Motor neuron (in vitro differentiated cells): ENCODE results near the gene PROM2. TPM values are rescaled to one million over a fixed set of nuclear protein-coding genes. Genes with fewer than 3 reads are reported as not detected.

Experiments
- ATAC-seq, 8 experiments: fragments of 200-7000 bp; cut with Tn5 transposase; replicated peaks in 6 of 8; 2 replicates each; pipeline ENCODE4 v1.8.0; 2021; ENCODE audit warnings: mild to moderate bottlenecking in 8 of 8, moderate library complexity in 8 of 8
- H3K27ac ChIP-seq, 2 donors: fragments of 250-450 bp; sonication (Bioruptor Pico); 2 replicates each; pipeline ENCODE4 v1.9.0; 2021; ENCODE audit warnings: antibody characterized with exemption in 2 of 2, mild to moderate bottlenecking in 2 of 2, moderate library complexity in 1 of 2
- H3K4me1 ChIP-seq, 2 donors: fragments of 250-450 bp; sonication (Bioruptor Pico); replicated peaks in 1 of 2; 2 replicates each; pipeline ENCODE4 v1.6.1; 2021; ENCODE audit warnings: antibody characterized with exemption in 2 of 2, mild to moderate bottlenecking in 2 of 2, moderate library complexity in 1 of 2
- H3K4me3 ChIP-seq, 5 donors: fragments of 250-450 bp; sonication (Bioruptor Pico); 2 replicates each; pipeline ENCODE4 v1.9.0; 2021; ENCODE audit warnings: antibody characterized with exemption in 5 of 5, mild to moderate bottlenecking in 5 of 5, moderate library complexity in 4 of 5
- WGBS, 10 experiments: fragments of 450-650 bp; shearing (Covaris generic); methylation state at CpG; one replicate each; pipeline ENCODE4 v1.0.0; 2022; 5-methylcytosine and 5-hydroxymethylcytosine counted together
- in situ Hi-C, 9 experiments: fragments of 400-800 bp; cut with MboI; loops; one replicate each; pipeline ENCODE4 v1.15.0; 2021; ENCODE audit warnings: low sequenced_read_pairs in 9 of 9, low pct_unique_long_range_greater_than_20kb in 2 of 9; ENCODE audit not compliant: unreplicated experiment in 9 of 9
- total RNA-seq, 8 experiments: library from RNA; unstranded; fragments of 300-600 nt; gene quantifications; 2 replicates each; pipeline versions ENCODE4 v1.2.3 to v1.2.4, GENCODE V29; 2022

The PROM2 gene
- total RNA-seq, 8 experiments from 2014 or later, result 0.58 to 4.6 (median 2.0) TPM

GRCh38 chr2:95307036-95307435, 32.8 kb downstream of the PROM2 start:
- Histone ChIP-seq H3K4me3 (no peak overlapping the region), H3K27ac (no peak overlapping the region), H3K4me1 (peaks cover 6 to 10% of the 10 kb centered on the region in 2 donors)
- no peak for ATAC-seq
- in situ Hi-C loops, result loop anchor here in 1 of 9 experiments (25.0 kb wide), 1 partner anchor 120 kb away; no protein-coding TSS in a partner anchor
- WGBS, 10 experiments, result 84 to 100% methylated on average over 1 to 4 of the region's 5 CpGs; no CpG with 5 or more reads in 8 of the 10 experiments

GRCh38 chr2:95307878-95308277, 33.6 kb downstream of the PROM2 start:
- H3K4me3 ChIP-seq, result no peak overlapping the region
- no peak overlapping the region for H3K27ac ChIP-seq
- in situ Hi-C loops, result loop anchor here in 1 of 9 experiments (25.0 kb wide), 1 partner anchor 121 kb away; no protein-coding TSS in a partner anchor
- ATAC-seq, result peak in 1 of 8 experiments; percentile 16
- WGBS, 10 experiments, result 59 to 80% methylated on average over 1 to 3 of the region's 8 CpGs; no CpG with 5 or more reads in 8 of the 10 experiments
- H3K4me1 ChIP-seq, result peaks cover 6 to 11% of the 10 kb centered on the region in 2 donors

GRCh38 chr2:95308426-95308990, 34.3 kb downstream of the PROM2 start:
- Histone ChIP-seq H3K4me3 (no peak overlapping the region), H3K27ac (no peak overlapping the region), H3K4me1 (peaks cover 8 to 14% of the 10 kb centered on the region in 2 donors)
- in situ Hi-C loops, result loop anchor here in 1 of 9 experiments (25.0 kb wide), 1 partner anchor 121 kb away; no protein-coding TSS in a partner anchor
- ATAC-seq, result peak in 1 of 8 experiments; percentile 4
- whole genome bisulfite sequencing, 10 experiments, result 23 to 91% (median 70%) methylated on average over 2 to 9 of the region's 12 CpGs; no CpG with 5 or more reads in 4 of the 10 experiments

- peak in 2 of 8 experiments; percentile 58 to 62 for ATAC-seq
- Histone ChIP-seq H3K4me3 (no peak overlapping the region), H3K27ac (no peak overlapping the region), H3K4me1 (peaks cover 9 to 20% of the 10 kb centered on the region in 2 donors)
- in situ Hi-C loops, result loop anchor here in 1 of 9 experiments (25.0 kb wide), 1 partner anchor 122 kb away; no protein-coding TSS in a partner anchor
- WGBS, 10 experiments, result 40 to 100% (median 77%) methylated on average over 1 to 5 of the region's 8 CpGs; no CpG with 5 or more reads in 6 of the 10 experiments
These were observed 35.4 kb downstream of the PROM2 start for GRCh38 chr2:95309599-95309998.

- no peak for ATAC-seq
- peaks cover 15 to 24% of the 10 kb centered on the region in 2 donors for H3K4me1 ChIP-seq
- WGBS, 10 experiments, result 80% methylated on average over 1 of the region's 8 CpGs; no CpG with 5 or more reads in 9 of the 10 experiments
These were observed 36.0 kb downstream of the PROM2 start for GRCh38 chr2:95310216-95310615.

GRCh38 chr2:95310651-95311050, 36.4 kb downstream of the PROM2 start:
- in situ Hi-C loops, result loop anchor here in 1 of 9 experiments (25.0 kb wide), 1 partner anchor 123 kb away; no protein-coding TSS in a partner anchor
- Histone ChIP-seq H3K27ac (no peak overlapping the region), H3K4me3 (no peak overlapping the region), H3K4me1 (peaks cover 15 to 20% of the 10 kb centered on the region in 2 donors)
- ATAC-seq, result peak in 1 of 8 experiments; percentile 11
- 47 to 79% methylated on average over 3 of the region's 4 CpGs; no CpG with 5 or more reads in 8 of the 10 experiments for WGBS, 10 experiments

More at GRCh38 chr2:95310216-95310615, 36.0 kb downstream of the PROM2 start:
- in situ Hi-C loops, result loop anchor here in 1 of 9 experiments (25.0 kb wide), 1 partner anchor 123 kb away; no protein-coding TSS in a partner anchor
- no peak overlapping the region for H3K4me3 ChIP-seq
- H3K27ac ChIP-seq, result no peak overlapping the region

- Histone ChIP-seq H3K4me3 (no peak overlapping the region), H3K27ac (no peak overlapping the region), H3K4me1 (peaks cover 15 to 24% of the 10 kb centered on the region in 2 donors)
- ATAC-seq, result peak in 3 of 8 experiments; percentile 58 to 69 (median 63)
- 28 to 100% (median 52%) methylated on average over 1 to 10 of the region's 26 CpGs; no CpG with 5 or more reads in 4 of the 10 experiments for WGBS, 10 experiments
- in situ Hi-C loops, result loop anchor here in 1 of 9 experiments (25.0 kb wide), 1 partner anchor 125 kb away; no protein-coding TSS in a partner anchor
These were observed 37.7 kb downstream of the PROM2 start for GRCh38 chr2:95311815-95312542.

GRCh38 chr2:95312543-95313201, 38.4 kb downstream of the PROM2 start:
- H3K27ac ChIP-seq, result no peak overlapping the region
- peaks cover 15 to 25% of the 10 kb centered on the region in 2 donors for H3K4me1 ChIP-seq
- no peak for ATAC-seq
- H3K4me3 ChIP-seq, result no peak overlapping the region
- in situ Hi-C loops, result loop anchor here in 1 of 9 experiments (25.0 kb wide), 1 partner anchor 125 kb away; no protein-coding TSS in a partner anchor
- WGBS, 10 experiments, result 80 to 100% (median 100%) methylated on average over 2 to 6 of the region's 24 CpGs; no CpG with 5 or more reads in 6 of the 10 experiments

GRCh38 chr2:95313296-95314131, 39.3 kb downstream of the PROM2 start:
- in situ Hi-C loops, result loop anchor here in 1 of 9 experiments (25.0 kb wide), 1 partner anchor 126 kb away; no protein-coding TSS in a partner anchor
- H3K4me1 ChIP-seq, result peaks cover 15 to 25% of the 10 kb centered on the region in 2 donors
- 51 to 100% (median 83%) methylated on average over 2 to 12 of the region's 16 CpGs; no CpG with 5 or more reads in 4 of the 10 experiments for WGBS, 10 experiments
- no peak overlapping the region for H3K4me3 ChIP-seq
- ATAC-seq, result peak in 4 of 8 experiments; percentile 19 to 47 (median 29)
- H3K27ac ChIP-seq, result no peak overlapping the region

GRCh38 chr2:95314598-95314963, 40.3 kb downstream of the PROM2 start:
- Histone ChIP-seq H3K27ac (no peak overlapping the region), H3K4me1 (peaks cover 15 to 25% of the 10 kb centered on the region in 2 donors), H3K4me3 (no peak overlapping the region)
- in situ Hi-C loops, result loop anchor here in 1 of 9 experiments (25.0 kb wide), 1 partner anchor 127 kb away; no protein-coding TSS in a partner anchor
- ATAC-seq, result peak in 3 of 8 experiments; percentile 1 to 4 (median 3)
- 60 to 100% (median 86%) methylated on average over 1 to 4 of the region's 11 CpGs; no CpG with 5 or more reads in 7 of the 10 experiments for whole genome bisulfite sequencing, 10 experiments

GRCh38 chr2:95314964-95315611, 40.8 kb downstream of the PROM2 start:
- H3K4me1 ChIP-seq, result peaks cover 15 to 25% of the 10 kb centered on the region in 2 donors
- peak; percentile 47 to 82 (median 74) for ATAC-seq
- WGBS, 10 experiments, result 33 to 42% (median 40%) methylated on average over 1 to 2 of the region's 16 CpGs; no CpG with 5 or more reads in 7 of the 10 experiments

More at GRCh38 chr2:95314964-95315611, 40.8 kb downstream of the PROM2 start:
- H3K4me3 ChIP-seq, result no peak overlapping the region
- no peak overlapping the region for H3K27ac ChIP-seq
- in situ Hi-C loops, result loop anchor here in 1 of 9 experiments (25.0 kb wide), 1 partner anchor 128 kb away; no protein-coding TSS in a partner anchor
